HepG2 (cell line): ENCODE measurements around the gene FUT8. TPM values are rescaled to one million over a fixed set of nuclear protein-coding genes. Genes with fewer than 3 reads are reported as not detected.

Experiments
- ADNP ChIP-seq: sonication (generic); formaldehyde crosslinking; IDR thresholded peaks from 2 replicates; pipeline ENCODE4 v1.4.0; 2020; ENCODE audit warnings: missing genetic modification reagents
- FOXO4 ChIP-seq: sonication (generic); formaldehyde crosslinking; conservative IDR thresholded peaks from 2 replicates; pipeline ENCODE4 v1.8.1; 2023; ENCODE audit warnings: missing genetic modification reagents
- GTF2F1 ChIP-seq: fragments of 150-350 bp; IDR thresholded peaks from 2 replicates; pipeline ENCODE4 v1.6.1; 2014; ENCODE audit warnings: low read length
- HES4 ChIP-seq: sonication (generic); formaldehyde crosslinking; IDR thresholded peaks from 2 replicates; pipeline ENCODE4 v1.9.0; 2021; ENCODE audit warnings: mild to moderate bottlenecking, missing genetic modification reagents, borderline replicate concordance
- HOMEZ ChIP-seq: IDR thresholded peaks from 2 replicates; pipeline ENCODE4 v1.6.1; 2016; ENCODE audit warnings: low read depth
- IRF2 ChIP-seq: IDR thresholded peaks from 2 replicates; pipeline ENCODE4 v1.6.1; 2018; ENCODE audit warnings: missing genetic modification reagents, missing compliant biosample characterization
- KLF12 ChIP-seq: sonication (generic); formaldehyde crosslinking; IDR thresholded peaks from 2 replicates; pipeline ENCODE4 v1.4.0; 2020; ENCODE audit warnings: missing genetic modification reagents, borderline replicate concordance
- PPARG ChIP-seq: conservative IDR thresholded peaks from 2 replicates; pipeline ENCODE4 v1.6.1; 2016; ENCODE audit warnings: missing biosample characterization, missing genetic modification reagents
- RXRA ChIP-seq: sonication (generic); formaldehyde crosslinking; IDR thresholded peaks from 2 replicates; pipeline ENCODE4 v1.5.1; 2020; ENCODE audit warnings: missing genetic modification reagents
- SMAD9 ChIP-seq: sonication (generic); formaldehyde crosslinking; IDR thresholded peaks from 2 replicates; pipeline ENCODE4 v1.5.1; 2020; ENCODE audit warnings: mild to moderate bottlenecking, missing genetic modification reagents
- SNRNP70 ChIP-seq: fragments of 200-400 bp; formaldehyde crosslinking; IDR thresholded peaks from 2 replicates; pipeline ENCODE4 v1.6.1; 2017; ENCODE audit warnings: mild to moderate bottlenecking, low read depth, low read length, moderate library complexity
- SOX13 ChIP-seq, 3 experiments: fragments of 450-650 bp in 1 of 3; sonication (generic) in 1 of 3; formaldehyde crosslinking in 1 of 3; IDR thresholded peaks in 2 of 3; conservative IDR thresholded peaks in 1 of 3; 2 replicates each; pipeline versions ENCODE4 v1.5.0 to v1.6.1; 2016 to 2020; ENCODE audit warnings: antibody characterized with exemption in 1 of 3, mild to moderate bottlenecking in 1 of 3, missing compliant biosample characterization in 1 of 3, missing genetic modification reagents in 1 of 3, moderate library complexity in 1 of 3
- U2AF2 ChIP-seq: fragments of 200-400 bp; formaldehyde crosslinking; IDR thresholded peaks from 2 replicates; pipeline ENCODE4 v1.6.1; 2017; ENCODE audit warnings: low read depth, mild to moderate bottlenecking, low read length
- ZBTB25 ChIP-seq: IDR thresholded peaks from 2 replicates; pipeline ENCODE4 v1.6.1; 2018; ENCODE audit warnings: missing genetic modification reagents
- ZFP36L2 ChIP-seq: sonication (generic); formaldehyde crosslinking; IDR thresholded peaks from 2 replicates; pipeline ENCODE4 v1.4.0; 2020; ENCODE audit warnings: missing genetic modification reagents
- ZMYM3 ChIP-seq: sonication (generic); formaldehyde crosslinking; IDR thresholded peaks from 2 replicates; pipeline ENCODE4 v1.5.1; 2020; ENCODE audit warnings: mild to moderate bottlenecking, missing genetic modification reagents
- ZNF326 ChIP-seq: sonication (generic); formaldehyde crosslinking; IDR thresholded peaks from 2 replicates; pipeline ENCODE4 v1.4.0; 2020; ENCODE audit warnings: missing genetic modification reagents, borderline replicate concordance
- ZNF563 ChIP-seq: sonication (generic); formaldehyde crosslinking; IDR thresholded peaks from 2 replicates; pipeline ENCODE4 v1.8.0; 2022; ENCODE audit warnings: mild to moderate bottlenecking, moderate library complexity, missing genetic modification reagents
- ZNF614 ChIP-seq: IDR thresholded peaks from 2 replicates; pipeline ENCODE4 v1.6.1; 2018; ENCODE audit warnings: missing biosample characterization, missing genetic modification reagents, inconsistent platforms, borderline replicate concordance
- polyA plus RNA-seq, 8 experiments: library from polyadenylated mRNA; depleted of rRNA in 3 of 8; stranded (reverse) in 7 of 8; unstranded in 1 of 8; fragments of >200 nt; fragmentation: Illumina TruSeq in 4 of 8; extraction: Trizol in 4 of 8; gene quantifications; 2 replicates each; pipeline versions ENCODE4 v1.2.1 to v1.2.3, GENCODE V29; 2011 to 2016; ENCODE audit warnings: low read depth in 4 of 8, missing spikeins in 1 of 8, mixed read lengths in 1 of 8; ENCODE audit not compliant: insufficient read depth in 1 of 8
- total RNA-seq, 5 experiments: library from RNA; depleted of rRNA; stranded (reverse); fragments of >200 nt; fragmentation: Illumina TruSeq; extraction: Trizol; gene quantifications; 2 replicates each; pipeline ENCODE4 v1.2.3, GENCODE V29; 2016; ENCODE audit warnings: low read depth in 1 of 5
- TF ChIP-seq, protein P1 (sequence below): sonication (generic); formaldehyde crosslinking; IDR thresholded peaks from 2 replicates; pipeline ENCODE4 v1.5.1; 2020; ENCODE audit warnings: mild to moderate bottlenecking, moderate library complexity, missing genetic modification reagents
- TF ChIP-seq, protein P2 (sequence below): sonication (generic); formaldehyde crosslinking; IDR thresholded peaks from 2 replicates; pipeline ENCODE4 v1.4.0; 2020; ENCODE audit warnings: missing genetic modification reagents
- TF ChIP-seq, protein P3 (sequence below): sonication (generic); formaldehyde crosslinking; IDR thresholded peaks from 2 replicates; pipeline ENCODE4 v1.8.0; 2022; ENCODE audit warnings: missing genetic modification reagents, mild to moderate bottlenecking, moderate library complexity, borderline replicate concordance

The FUT8 gene
- total and polyA plus RNA-seq, 2 of the 13 experiments (the other 11 are each of a cell fraction or from before 2014, with no cell fraction given): 9.3 to 17.5 TPM

DNA sequence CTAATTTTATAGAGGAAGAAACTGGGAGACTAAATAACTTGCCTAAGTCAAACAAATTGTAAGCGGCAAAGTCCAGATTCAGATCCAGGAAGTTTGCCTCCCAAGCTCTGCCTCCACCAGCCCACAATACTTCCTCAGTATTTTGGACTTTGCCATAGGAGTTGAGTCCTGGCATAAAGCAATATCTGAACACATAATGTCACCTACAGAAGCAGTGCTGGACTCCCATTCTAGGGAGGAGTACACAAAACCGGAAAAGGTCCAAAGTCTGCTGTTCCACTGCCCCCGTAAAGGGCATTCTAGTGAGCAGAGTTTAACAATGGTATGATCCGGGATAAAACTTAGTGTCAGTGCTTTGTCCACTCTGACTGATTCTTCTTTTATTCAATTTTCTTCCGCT is 340.5 kb downstream of the FUT8 start (continued):
- TF ChIP-seq U2AF2 (no peak), ZBTB25 (CRISPR knock-in tag) (no peak), ZNF614 (CRISPR knock-in tag) (peak; percentile 57; the same call in 1 of the 2 replicates), PPARG (CRISPR knock-in tag) (peak; percentile 72), HOMEZ (CRISPR knock-in tag) (peak; percentile 76; the same call in 1 of the 2 replicates), KLF12 (no peak), ZMYM3 (CRISPR knock-in tag) (peak; percentile 82), HES4 (no peak), ZFP36L2 (CRISPR knock-in tag) (no peak), ZNF563 (CRISPR knock-in tag) (no peak), RXRA (CRISPR knock-in tag) (no peak), FOXO4 (CRISPR knock-in tag) (no peak), GTF2F1 (no peak), SNRNP70 (no peak), SMAD9 (no peak), IRF2 (no peak), SOX13 (IDR thresholded peaks at IDR 0.05) (no peak), SOX13 (CRISPR knock-in tag; conservative IDR thresholded peaks at IDR 0.05 in 1 of 2, IDR thresholded peaks at IDR 0.05 in 1 of 2) (peak in 1 of 2 experiments; percentile 64; a peak in 2 of 4 replicates), ADNP (CRISPR knock-in tag) (no peak), ZNF326 (CRISPR knock-in tag) (no peak)
- TF ChIP-seq, protein P1, sequence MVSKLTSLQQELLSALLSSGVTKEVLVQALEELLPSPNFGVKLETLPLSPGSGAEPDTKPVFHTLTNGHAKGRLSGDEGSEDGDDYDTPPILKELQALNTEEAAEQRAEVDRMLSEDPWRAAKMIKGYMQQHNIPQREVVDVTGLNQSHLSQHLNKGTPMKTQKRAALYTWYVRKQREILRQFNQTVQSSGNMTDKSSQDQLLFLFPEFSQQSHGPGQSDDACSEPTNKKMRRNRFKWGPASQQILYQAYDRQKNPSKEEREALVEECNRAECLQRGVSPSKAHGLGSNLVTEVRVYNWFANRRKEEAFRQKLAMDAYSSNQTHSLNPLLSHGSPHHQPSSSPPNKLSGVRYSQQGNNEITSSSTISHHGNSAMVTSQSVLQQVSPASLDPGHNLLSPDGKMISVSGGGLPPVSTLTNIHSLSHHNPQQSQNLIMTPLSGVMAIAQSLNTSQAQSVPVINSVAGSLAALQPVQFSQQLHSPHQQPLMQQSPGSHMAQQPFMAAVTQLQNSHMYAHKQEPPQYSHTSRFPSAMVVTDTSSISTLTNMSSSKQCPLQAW: peak; percentile 26; the same call in 1 of the 2 replicates
- TF ChIP-seq, protein P2, sequence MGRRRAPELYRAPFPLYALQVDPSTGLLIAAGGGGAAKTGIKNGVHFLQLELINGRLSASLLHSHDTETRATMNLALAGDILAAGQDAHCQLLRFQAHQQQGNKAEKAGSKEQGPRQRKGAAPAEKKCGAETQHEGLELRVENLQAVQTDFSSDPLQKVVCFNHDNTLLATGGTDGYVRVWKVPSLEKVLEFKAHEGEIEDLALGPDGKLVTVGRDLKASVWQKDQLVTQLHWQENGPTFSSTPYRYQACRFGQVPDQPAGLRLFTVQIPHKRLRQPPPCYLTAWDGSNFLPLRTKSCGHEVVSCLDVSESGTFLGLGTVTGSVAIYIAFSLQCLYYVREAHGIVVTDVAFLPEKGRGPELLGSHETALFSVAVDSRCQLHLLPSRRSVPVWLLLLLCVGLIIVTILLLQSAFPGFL (CRISPR knock-in tag): no peak
- TF ChIP-seq, protein P3, sequence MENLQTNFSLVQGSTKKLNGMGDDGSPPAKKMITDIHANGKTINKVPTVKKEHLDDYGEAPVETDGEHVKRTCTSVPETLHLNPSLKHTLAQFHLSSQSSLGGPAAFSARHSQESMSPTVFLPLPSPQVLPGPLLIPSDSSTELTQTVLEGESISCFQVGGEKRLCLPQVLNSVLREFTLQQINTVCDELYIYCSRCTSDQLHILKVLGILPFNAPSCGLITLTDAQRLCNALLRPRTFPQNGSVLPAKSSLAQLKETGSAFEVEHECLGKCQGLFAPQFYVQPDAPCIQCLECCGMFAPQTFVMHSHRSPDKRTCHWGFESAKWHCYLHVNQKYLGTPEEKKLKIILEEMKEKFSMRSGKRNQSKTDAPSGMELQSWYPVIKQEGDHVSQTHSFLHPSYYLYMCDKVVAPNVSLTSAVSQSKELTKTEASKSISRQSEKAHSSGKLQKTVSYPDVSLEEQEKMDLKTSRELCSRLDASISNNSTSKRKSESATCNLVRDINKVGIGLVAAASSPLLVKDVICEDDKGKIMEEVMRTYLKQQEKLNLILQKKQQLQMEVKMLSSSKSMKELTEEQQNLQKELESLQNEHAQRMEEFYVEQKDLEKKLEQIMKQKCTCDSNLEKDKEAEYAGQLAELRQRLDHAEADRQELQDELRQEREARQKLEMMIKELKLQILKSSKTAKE (CRISPR knock-in tag): no peak
